SK-MEL-5 (cell line): ENCODE results near the gene USF2. TPM values are rescaled to one million over a fixed set of nuclear protein-coding genes. Genes with fewer than 3 reads are reported as not detected.

Experiments
- DNase-seq: peaks from one replicate; pipeline ENCODE4 v3.0.0-alpha.2; 2016; ENCODE audit warnings: low read depth, low spot score
- in situ Hi-C: cut with HindIII; loops from 2 replicates; pipeline ENCODE4 v1.10.0; 2016; ENCODE audit warnings: low sequenced_read_pairs, high pct_unique_total_duplicates, low pct_unique_long_range_greater_than_20kb
- total RNA-seq: library from RNA; depleted of rRNA; stranded (reverse); fragments of >200 nt; shearing (Covaris generic); gene quantifications from 2 replicates; pipeline ENCODE4 v1.2.3, GENCODE V29; 2014

The USF2 gene
- total RNA-seq, 1 experiment from 2014 or later: 82.7 TPM

- DNase-seq: no peak
- in situ Hi-C loops: no loop called here
Observed at GRCh38 chr19:35260694-35261304, 8.0 kb upstream of the USF2 start.

GRCh38 chr19:35261356-35262100 is 7.2 kb upstream of the USF2 start:
- in situ Hi-C loops: no loop called here
- no peak for DNase-seq

- DNase-seq: peak; percentile 28
- in situ Hi-C loops: no loop called here
Observed at GRCh38 chr19:35262101-35262761, 6.5 kb upstream of the USF2 start.

- no peak for DNase-seq
- in situ Hi-C loops: no loop called here
Observed at GRCh38 chr19:35264268-35265125, 4.3 kb upstream of the USF2 start.

- in situ Hi-C loops: no loop called here
- DNase-seq: no peak
Observed at GRCh38 chr19:35265126-35265899, 3.4 kb upstream of the USF2 start.

GRCh38 chr19:35265900-35266519 is 2.8 kb upstream of the USF2 start:
- in situ Hi-C loops: no loop called here
- no peak for DNase-seq

DNA sequence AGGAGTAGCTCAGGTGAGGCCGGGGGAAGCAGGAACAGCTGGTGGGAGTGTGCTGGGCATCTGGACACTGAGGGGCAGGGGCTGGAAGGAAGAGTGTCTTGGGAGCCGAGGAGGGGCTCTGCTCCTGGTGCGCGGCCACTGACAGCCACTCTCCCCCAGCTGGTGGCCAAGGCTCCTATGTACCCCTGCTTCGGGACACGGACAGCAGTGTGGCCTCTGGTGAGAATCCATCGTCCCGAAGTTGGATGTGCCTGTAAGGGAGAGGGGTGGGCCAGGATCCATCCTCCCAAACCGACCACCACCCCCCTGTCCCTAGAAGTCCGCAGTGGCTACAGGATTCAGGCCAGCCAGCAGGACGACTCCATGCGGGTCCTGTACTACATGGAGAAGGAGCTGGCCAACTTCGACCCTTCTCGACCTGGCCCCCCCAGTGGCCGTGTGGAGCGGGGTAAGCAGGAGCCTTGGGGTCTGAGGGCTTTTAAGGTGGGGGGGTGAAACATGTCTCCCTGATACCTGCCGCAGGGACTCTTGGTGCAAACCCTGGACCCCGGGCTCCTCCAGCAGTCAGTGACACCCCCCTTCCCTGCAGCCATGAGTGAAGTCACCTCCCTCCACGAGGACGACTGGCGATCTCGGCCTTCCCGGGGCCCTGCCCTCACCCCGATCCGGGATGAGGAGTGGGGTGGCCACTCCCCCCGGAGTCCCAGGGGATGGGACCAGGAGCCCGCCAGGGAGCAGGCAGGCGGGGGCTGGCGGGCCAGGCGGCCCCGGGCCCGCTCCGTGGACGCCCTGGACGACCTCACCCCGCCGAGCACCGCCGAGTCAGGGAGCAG is 2.0 kb upstream of the USF2 start:
- DNase-seq: no peak
- in situ Hi-C loops: no loop called here

DNA sequence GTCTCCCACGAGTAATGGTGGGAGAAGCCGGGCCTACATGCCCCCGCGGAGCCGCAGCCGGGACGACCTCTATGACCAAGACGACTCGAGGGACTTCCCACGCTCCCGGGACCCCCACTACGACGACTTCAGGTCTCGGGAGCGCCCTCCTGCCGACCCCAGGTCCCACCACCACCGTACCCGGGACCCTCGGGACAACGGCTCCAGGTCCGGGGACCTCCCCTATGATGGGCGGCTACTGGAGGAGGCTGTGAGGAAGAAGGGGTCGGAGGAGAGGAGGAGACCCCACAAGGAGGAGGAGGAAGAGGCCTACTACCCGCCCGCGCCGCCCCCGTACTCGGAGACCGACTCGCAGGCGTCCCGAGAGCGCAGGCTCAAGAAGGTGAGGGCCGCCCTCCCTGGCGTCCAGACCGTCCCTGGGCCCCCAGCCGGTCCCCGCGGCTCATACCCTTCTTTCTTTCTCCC is 1.4 kb upstream of the USF2 start:
- DNase-seq: no peak
- in situ Hi-C loops: no loop called here

- in situ Hi-C loops: no loop called here
- DNase-seq: peak; percentile 60
Observed at GRCh38 chr19:35267818-35268535, 785 bp upstream of the USF2 start.

- DNase-seq: peak; percentile 71
- in situ Hi-C loops: no loop called here
Observed at GRCh38 chr19:35269438-35270117, 816 bp downstream of the USF2 start.

DNA sequence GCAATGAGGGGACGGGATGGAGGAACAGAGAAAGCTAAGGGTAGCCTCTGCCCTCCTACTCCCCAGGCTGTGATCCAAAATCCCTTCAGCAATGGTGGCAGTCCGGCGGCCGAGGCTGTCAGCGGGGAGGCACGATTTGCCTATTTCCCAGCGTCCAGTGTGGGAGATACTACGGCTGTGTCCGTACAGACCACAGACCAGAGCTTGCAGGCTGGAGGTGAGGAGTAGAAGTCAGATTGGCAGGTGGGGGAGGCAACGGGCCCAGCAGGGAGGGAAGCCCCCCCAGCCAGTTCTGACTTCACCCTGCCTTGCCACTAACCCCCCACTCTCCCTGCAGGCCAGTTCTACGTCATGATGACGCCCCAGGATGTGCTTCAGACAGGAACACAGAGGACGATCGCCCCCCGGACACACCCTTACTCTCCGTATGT is 1.6 kb downstream of the USF2 start:
- in situ Hi-C loops: no loop called here
- DNase-seq: no peak

GRCh38 chr19:35271546-35271945 is 2.8 kb downstream of the USF2 start:
- in situ Hi-C loops: no loop called here
- DNase-seq: no peak

DNA sequence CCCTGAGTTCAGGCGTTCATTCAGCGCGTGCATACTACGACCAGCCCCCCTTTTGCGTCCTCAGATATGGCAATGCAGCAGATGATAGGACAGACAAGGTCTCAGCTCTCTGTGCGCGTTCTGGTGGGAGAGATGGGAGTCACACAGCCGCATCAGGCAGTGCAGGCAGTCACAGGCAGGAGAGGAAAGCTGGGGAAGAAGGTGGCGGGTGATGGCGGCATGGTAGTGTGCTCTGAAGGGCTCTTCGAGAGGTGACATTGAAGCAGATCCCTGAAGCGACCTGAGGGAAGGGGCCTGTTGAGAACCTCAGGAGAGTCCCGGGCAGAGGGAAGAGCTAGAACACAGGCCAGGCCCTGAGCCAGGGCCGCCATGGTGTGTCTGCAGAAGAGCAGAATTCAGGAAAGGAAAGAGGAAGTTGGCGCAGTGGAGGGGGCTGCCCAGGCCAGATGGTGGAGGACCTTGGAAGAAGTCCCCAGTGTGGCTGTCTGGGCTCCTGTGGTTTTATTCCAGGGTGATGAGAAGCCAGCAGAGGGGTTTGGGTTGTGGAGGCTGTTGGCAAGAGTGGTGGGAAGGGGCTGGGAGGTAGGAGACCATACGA is 3.5 kb downstream of the USF2 start:
- no peak for DNase-seq
- in situ Hi-C loops: no loop called here

DNA sequence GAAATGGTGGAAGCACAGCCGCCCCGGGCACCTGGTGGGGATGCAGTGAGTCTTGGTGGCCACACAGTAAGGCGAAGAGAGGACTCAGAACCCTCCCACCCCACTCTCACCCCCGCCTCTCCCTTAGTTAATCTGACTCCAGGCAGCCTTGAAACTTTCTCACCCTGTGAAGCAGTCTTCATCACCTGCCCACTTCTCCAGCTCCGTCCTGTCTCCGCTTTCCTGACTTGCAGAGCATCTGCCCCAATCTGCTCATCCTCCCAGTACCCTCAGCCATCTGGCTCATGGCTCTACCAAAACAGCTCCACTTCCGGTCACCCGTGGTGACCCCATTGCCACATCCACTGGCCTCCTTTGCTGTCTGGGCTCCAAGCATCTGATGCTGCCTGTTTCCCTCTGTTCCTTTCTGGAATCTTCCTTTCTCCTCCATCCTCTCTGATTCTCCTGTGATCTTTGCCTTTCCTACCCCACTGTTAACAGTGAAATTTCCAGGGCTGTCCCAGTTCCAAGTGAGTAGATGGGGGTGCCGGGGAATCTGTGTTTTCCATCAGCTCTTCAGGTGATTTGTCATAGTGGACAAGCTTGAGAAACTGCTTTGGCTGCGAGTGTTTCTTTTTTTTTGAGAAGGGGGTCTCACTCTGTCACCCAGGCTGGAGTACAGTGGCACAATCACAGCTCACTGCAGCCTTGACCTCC is 4.3 kb downstream of the USF2 start:
- in situ Hi-C loops: no loop called here
- no peak for DNase-seq
